Activated CD8-positive, alpha-beta T cell treated with anti-CD3 and anti-CD28 coated beads for 36 hours (primary cell): Measurements from ENCODE around the gene MEGF11. TPM values are rescaled to one million over a fixed set of nuclear protein-coding genes. Genes with fewer than 3 reads are reported as not detected.
A peak's percentile ranks its signal among the peaks of the same experiment; 100 is the strongest.

Source experiments
- ATAC-seq: fragments of 200-7000 bp; cut with Tn5 transposase; one replicate; pipeline ENCODE4 v1.10.0; 2021; ENCODE audit warnings: mild to moderate bottlenecking, moderate library complexity
- CTCF ChIA-PET: fragments of 350-600 bp; sonication (Branson Sonifier 250); formaldehyde crosslinking; loops from one replicate; lab custom pipeline; 2021; ENCODE audit warnings: antibody characterized with exemption; lab: Charles Lee
- POLR2A ChIA-PET: fragments of 350-600 bp; sonication (Branson Sonifier 250); formaldehyde crosslinking; loops from one replicate; lab custom pipeline; 2021; ENCODE audit warnings: antibody characterized with exemption; lab: Charles Lee
- DNase-seq: peaks from one replicate; pipeline ENCODE4 v3.0.0-alpha.2; 2020
- H3K27ac Mint-ChIP-seq: one replicate; pipeline ENCODE4 v1.8.0; 2021; ENCODE audit warnings: mild to moderate bottlenecking, mixed read lengths
- H3K27me3 Mint-ChIP-seq: one replicate; pipeline ENCODE4 v1.8.0; 2021; ENCODE audit warnings: mixed read lengths
- H3K36me3 Mint-ChIP-seq: one replicate; pipeline ENCODE4 v1.8.0; 2021; ENCODE audit warnings: low read depth, mixed read lengths
- H3K4me1 Mint-ChIP-seq: one replicate; pipeline ENCODE4 v1.8.0; 2021; ENCODE audit warnings: low read depth, mixed read lengths
- H3K4me3 Mint-ChIP-seq: one replicate; pipeline ENCODE4 v1.8.0; 2021; ENCODE audit warnings: mild to moderate bottlenecking, moderate library complexity, mixed read lengths
- H3K9me3 Mint-ChIP-seq: one replicate; pipeline ENCODE4 v1.8.0; 2021; ENCODE audit warnings: mixed read lengths
- intact Hi-C: fragments of 100-400 bp; cut with micrococcal nuclease; formaldehyde crosslinking; loops from one replicate; pipeline ENCODE4 v1.10.0; 2022
- microRNA-seq: library from miRNA; unstranded; fragments of <30 nt; microRNA quantifications from one replicate; pipeline ENCODE4 v1.2.0, GENCODE V29; 2022; ENCODE audit warnings: borderline microRNAs expressed, borderline replicate concordance
- total RNA-seq, 2 experiments: library from RNA; stranded (reverse); gene quantifications; one replicate each; pipeline ENCODE4 v1.2.3, GENCODE V29; 2021
- TF ChIP-seq, protein P1 (sequence below): fragments of 200-600 bp; IDR thresholded peaks from one replicate; pipeline ENCODE4 v1.8.0; 2022; ENCODE audit warnings: antibody characterized with exemption, mild to moderate bottlenecking

Gene MEGF11
- total RNA-seq, 2 experiments from 2014 or later, result not detected

DNA sequence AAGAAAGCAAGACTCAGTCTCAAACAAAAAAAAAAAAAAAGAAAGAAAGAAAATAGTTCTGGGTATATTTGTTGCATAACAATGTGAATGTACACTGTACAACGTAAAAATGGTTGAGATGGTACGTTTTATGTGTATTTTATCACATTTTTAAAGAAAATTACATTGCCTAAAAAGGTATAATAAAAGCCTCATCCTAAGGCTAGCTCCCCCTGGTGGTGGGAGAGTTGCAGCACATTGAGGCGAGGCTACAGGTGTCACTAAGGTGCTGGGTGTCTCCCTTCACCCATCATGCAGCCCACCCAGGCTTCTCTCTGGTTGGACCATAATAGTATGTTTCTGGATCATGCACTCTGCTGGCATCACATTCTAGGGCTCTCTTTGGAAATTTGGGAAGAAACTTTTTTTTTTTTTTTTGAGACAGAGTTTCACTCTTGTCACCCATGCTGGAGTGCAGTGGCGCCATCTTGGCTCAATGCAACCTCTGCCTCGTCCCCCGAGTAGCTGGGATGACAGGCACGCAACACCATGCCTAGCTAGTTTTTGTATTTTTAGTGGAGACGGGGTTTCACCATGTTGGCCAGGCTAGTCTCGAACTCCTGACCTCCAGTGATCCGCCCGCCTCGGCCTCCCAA lies 396.6 kb downstream of the MEGF11 start:
- TF ChIP-seq, protein P1, sequence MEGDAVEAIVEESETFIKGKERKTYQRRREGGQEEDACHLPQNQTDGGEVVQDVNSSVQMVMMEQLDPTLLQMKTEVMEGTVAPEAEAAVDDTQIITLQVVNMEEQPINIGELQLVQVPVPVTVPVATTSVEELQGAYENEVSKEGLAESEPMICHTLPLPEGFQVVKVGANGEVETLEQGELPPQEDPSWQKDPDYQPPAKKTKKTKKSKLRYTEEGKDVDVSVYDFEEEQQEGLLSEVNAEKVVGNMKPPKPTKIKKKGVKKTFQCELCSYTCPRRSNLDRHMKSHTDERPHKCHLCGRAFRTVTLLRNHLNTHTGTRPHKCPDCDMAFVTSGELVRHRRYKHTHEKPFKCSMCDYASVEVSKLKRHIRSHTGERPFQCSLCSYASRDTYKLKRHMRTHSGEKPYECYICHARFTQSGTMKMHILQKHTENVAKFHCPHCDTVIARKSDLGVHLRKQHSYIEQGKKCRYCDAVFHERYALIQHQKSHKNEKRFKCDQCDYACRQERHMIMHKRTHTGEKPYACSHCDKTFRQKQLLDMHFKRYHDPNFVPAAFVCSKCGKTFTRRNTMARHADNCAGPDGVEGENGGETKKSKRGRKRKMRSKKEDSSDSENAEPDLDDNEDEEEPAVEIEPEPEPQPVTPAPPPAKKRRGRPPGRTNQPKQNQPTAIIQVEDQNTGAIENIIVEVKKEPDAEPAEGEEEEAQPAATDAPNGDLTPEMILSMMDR, result peak; percentile 89
- peak; percentile 91 for DNase-seq
- ATAC-seq, result peak; percentile 71
- intact Hi-C loops, result loop anchor here (5.0 kb wide), 1 partner anchor 220 kb away; no protein-coding TSS in a partner anchor
- Mint-ChIP-seq H3K4me3 (no peak overlapping the region), H3K9me3 (no peaks in the 10 kb centered on the region), H3K27ac (no peak overlapping the region), H3K4me1 (peaks cover 12% of the 10 kb centered on the region), H3K27me3 (no peaks in the 10 kb centered on the region), H3K36me3 (no peaks in the 10 kb centered on the region)
- CTCF ChIA-PET, result interaction anchor here (0.7 to 3.1 kb wide), 31 partner anchors 8 to 261 kb away, joined by 3 to 20 read pairs (median 4); partner anchors contain the start of genes RAB11A and SLC24A1
- POLR2A ChIA-PET, result interaction anchor here (0.6 to 1.5 kb wide), 3 partner anchors 12 to 66 kb away, joined by 3 to 5 read pairs (median 3); partner anchors contain the start of gene RAB11A

GRCh38 chr15:65851981-65852380 lies 401.6 kb downstream of the MEGF11 start:
- intact Hi-C loops, result no loop called here
- POLR2A ChIA-PET, result interaction anchor here (0.6 kb wide), 1 partner anchor 13 kb away, joined by 3 read pairs; no protein-coding TSS in a partner anchor

GRCh38 chr15:65847989-65848388 lies 405.6 kb downstream of the MEGF11 start:
- ATAC-seq (no peak), DNase-seq (no peak)
- Mint-ChIP-seq H3K27me3 (peaks cover 4% of the 10 kb centered on the region), H3K4me3 (no peak overlapping the region), H3K27ac (no peak overlapping the region), H3K9me3 (no peaks in the 10 kb centered on the region), H3K36me3 (no peaks in the 10 kb centered on the region), H3K4me1 (no peaks in the 10 kb centered on the region)
- ChIA-PET POLR2A (no interaction called here), CTCF (interaction anchor here (1.5 to 3.0 kb wide), 2 partner anchors 9 to 15 kb away, joined by 3 to 16 read pairs; no protein-coding TSS in a partner anchor)
- intact Hi-C loops, result no loop called here
- TF ChIP-seq, protein P1, result no peak

More at GRCh38 chr15:65851981-65852380, 401.6 kb downstream of the MEGF11 start:
- Mint-ChIP-seq H3K27me3 (peaks cover 4% of the 10 kb centered on the region), H3K9me3 (no peaks in the 10 kb centered on the region), H3K4me1 (peaks cover 5% of the 10 kb centered on the region), H3K27ac (no peak overlapping the region), H3K36me3 (no peaks in the 10 kb centered on the region), H3K4me3 (no peak overlapping the region)
- CTCF ChIA-PET, result interaction anchor here (1.9 kb wide), 1 partner anchor 11 kb away, joined by 8 read pairs; no protein-coding TSS in a partner anchor
- TF ChIP-seq, protein P1, result no peak
- no peak for DNase-seq
- ATAC-seq, result no peak

DNA sequence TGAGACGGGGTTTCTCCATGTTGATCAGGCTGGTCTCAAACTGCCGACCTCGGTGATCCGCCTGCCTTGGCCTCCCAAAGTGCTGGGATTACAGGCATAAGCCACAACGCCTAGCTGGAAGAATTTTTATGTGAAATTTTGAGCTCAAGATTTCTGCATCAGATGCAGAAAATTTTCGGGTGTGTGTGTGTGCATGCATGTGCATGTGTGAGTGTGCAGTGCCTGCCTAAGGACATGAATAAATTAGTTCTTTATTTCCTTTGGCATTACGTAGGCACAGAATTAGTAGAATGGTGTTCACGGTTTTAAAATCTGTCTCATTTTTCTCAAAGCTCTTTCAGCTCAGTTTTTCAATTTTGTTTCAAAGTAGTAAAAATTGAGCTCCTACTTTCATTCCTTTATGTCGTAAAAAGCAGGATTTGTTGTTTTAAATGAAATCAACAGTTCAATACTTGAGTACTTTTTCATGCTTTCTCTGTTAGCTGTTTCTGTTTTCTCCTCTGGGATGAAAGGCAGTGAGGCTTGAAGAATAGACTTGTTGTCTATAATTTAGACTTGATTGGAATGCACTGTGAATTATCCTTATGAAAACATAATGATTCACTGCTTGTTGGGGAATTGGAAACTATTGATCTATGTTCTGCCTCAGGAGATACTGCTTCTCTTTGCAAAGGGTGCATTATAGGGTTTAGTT lies 407.6 kb downstream of the MEGF11 start:
- peaks cover 4% of the 10 kb centered on the region for H3K27me3 Mint-ChIP-seq

More for the DNA sequence above, 407.6 kb downstream of the MEGF11 start:
- ATAC-seq, result no peak
- Mint-ChIP-seq H3K4me3 (no peak overlapping the region), H3K9me3 (no peaks in the 10 kb centered on the region), H3K36me3 (no peaks in the 10 kb centered on the region), H3K27ac (no peak overlapping the region), H3K4me1 (no peaks in the 10 kb centered on the region)
- intact Hi-C loops, result no loop called here
- ChIA-PET POLR2A (no interaction called here), CTCF (interaction anchor here (3.0 kb wide), 1 partner anchor 11 kb away, joined by 16 read pairs; no protein-coding TSS in a partner anchor)
- no peak for DNase-seq
- TF ChIP-seq, protein P1, result no peak

Small RNA genes within 50 kb of the gene (microRNA-seq; reads per million reads assigned to microRNA genes)
- gene MIR4311, result not detected

Other genes starting within 250 kb of the MEGF11 start
- 10 to 100 TPM; 23.6 to 23.7 TPM for gene DIS3L, start 39.8 kb upstream of the MEGF11 start, total RNA-seq
- 10 to 100 TPM; 49.8 to 50.1 TPM for gene TIPIN, start 102.9 kb upstream of the MEGF11 start, total RNA-seq
- gene MAP2K1, start 133.2 kb upstream of the MEGF11 start, total RNA-seq, result 100 to 1,000 TPM; 117 to 118 TPM
- gene SNAPC5, start 244.0 kb upstream of the MEGF11 start, total RNA-seq, result 10 to 100 TPM; 27.7 to 31.4 TPM